GM18507 (cell line): ENCODE measurements around the gene MEPCE.

ENCODE experiments used
- DNase-seq: peaks from one replicate; pipeline ENCODE4 v3.0.0; 2011; ENCODE audit warnings: low read depth; ENCODE audit not compliant: insufficient read length; ENCODE audit errors: extremely low spot score
- FAIRE-seq: peaks from 2 replicates; lab custom pipeline; 2011; peaks lifted over from hg19 to GRCh38; lab: Jason Lieb, UNC

MEPCE gene

DNA sequence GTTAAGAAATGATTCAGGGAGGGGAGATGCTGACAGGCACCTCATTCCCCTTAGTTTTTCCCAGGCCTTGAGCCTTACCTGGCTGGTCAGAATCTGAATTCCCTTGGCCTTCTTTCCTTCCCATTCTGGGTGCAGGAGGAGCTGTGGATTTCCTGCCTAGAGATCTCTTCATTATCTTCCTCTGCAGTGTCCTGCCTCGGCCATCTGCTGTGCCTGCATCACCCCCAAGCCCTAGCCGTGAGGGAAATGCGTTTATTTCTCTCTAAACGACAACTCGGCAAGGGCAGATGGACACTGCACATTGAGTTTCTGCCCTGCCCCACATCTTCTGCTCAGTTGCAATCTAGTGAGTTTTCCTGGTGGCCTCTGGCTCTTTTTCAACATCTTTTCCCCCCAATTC is 27.8 kb upstream of the MEPCE start:
- no peak for FAIRE-seq

DNA sequence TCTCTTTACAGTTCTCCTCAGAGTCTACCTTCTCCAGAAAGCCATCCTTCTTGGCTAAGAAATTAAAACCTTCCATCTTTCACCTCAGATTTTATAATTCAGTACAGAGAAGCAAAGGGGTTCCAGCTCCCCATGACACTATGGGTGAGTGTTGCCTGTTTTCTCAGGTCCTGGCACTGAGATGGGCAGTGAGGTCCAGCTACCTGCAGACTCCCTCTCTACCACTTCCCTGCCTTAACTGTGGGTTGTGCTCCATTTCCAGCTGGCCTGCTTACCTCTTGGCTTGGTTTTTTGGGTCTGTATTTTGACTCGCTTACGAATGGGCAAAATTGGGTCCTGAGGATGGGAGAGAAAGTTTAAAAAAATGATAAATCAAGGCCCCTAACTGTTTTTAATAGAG is 27.4 kb upstream of the MEPCE start:
- DNase-seq (no peak), FAIRE-seq (no peak)

More for the DNA sequence above, 27.8 kb upstream of the MEPCE start:
- DNase-seq: no peak

DNA sequence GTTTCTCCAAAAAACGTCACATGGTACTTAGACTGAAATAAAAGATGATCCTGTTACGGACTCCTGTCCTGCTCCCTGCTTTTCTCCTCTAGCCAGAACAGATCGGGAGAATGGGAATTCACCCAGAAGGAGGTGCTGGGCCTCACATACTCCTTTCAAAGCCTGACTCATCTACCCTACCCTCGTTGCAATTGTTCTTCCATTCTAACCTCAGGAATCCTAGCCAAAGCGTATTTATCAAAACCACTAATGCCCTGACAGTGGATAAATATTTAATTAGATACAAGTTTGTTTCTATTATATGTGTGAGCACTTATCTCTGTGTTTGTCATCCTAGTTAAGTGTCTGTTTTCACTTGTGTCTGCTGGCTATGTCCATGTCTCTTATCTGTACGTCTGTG is 22.9 kb upstream of the MEPCE start:
- DNase-seq (no peak), FAIRE-seq (no peak)

DNA sequence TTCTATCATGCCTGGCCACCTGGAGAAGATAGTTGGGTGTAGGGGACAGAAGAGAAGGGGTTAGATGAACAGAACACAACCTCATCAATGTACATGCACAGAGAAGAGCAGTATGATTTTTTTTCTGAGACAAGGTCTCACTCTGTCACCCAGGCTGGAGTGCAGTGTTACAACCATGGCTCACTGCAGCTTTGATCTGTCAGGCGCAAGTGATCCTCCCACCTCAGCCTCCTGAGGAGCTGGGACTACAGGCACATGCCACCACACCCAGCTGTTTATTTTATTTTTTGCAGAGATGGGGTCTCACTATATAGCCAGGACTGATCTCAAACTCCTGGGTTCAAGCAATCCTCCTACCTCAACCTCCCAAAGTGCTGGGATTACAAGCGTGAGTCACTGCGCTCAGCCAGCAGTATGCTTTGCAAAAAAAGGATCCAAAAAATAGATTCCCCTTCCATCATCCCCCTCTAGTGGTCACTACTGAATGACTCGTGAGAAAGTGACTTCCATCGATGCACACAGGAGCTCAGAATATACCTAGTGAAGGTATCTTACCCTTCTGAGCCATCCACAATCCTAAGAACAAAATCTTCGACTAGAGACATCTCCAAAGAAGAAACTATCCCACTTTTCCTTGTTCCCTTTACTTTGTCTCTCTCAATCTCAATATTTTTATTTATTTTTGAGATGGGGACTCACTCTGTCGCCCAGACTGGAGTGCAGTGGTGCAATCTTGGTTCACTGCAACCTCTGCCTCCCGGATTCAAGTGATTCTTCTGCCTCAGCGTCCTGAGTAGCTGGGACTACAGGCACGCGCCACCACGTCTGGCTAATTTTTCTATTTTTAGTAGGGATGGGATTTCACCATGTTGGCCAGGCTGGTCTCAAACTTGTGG is 22.1 kb upstream of the MEPCE start:
- peak; percentile 56 for DNase-seq
- peak; percentile 78 for FAIRE-seq

DNA sequence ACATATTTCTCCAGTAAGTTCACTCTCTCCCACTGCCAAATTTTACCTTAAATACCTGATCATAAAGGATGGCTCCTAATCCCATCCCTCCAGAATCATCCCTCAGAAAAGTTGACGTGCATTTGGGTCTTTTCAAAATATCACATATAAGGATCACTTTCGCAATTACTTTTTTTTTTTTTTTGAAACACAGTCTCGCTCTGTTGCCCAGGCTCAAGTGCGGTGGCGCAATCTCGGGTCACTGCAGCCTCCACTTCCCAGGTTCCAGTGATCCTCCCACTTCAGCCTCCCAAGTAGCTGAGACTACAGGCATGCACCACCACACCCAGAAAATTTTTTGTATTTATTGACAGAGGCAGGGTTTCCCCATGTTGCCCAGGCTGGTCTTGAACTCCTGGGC is 18.5 kb upstream of the MEPCE start:
- FAIRE-seq: no peak

DNA sequence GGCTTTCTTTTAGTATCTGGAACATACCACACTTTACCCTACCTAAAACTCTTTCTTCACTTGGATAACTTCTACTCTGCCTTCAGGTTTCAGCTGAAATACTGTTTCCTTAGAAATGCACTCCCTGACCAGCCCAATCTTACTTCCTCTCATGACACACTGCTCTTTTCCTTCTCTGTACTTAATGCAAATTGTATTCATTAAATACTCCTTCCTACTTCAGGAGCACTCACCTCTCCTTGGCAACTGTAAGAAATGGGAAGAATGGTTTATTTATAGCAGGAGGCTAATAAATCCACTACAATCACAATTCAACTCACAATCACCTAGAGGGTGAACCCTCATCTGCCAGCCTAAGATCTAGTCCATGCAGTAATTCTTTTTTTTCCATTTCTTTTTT is 16.3 kb upstream of the MEPCE start:
- peak; percentile 39 for FAIRE-seq
- no peak for DNase-seq

More for the DNA sequence above, 18.5 kb upstream of the MEPCE start:
- DNase-seq: no peak

DNA sequence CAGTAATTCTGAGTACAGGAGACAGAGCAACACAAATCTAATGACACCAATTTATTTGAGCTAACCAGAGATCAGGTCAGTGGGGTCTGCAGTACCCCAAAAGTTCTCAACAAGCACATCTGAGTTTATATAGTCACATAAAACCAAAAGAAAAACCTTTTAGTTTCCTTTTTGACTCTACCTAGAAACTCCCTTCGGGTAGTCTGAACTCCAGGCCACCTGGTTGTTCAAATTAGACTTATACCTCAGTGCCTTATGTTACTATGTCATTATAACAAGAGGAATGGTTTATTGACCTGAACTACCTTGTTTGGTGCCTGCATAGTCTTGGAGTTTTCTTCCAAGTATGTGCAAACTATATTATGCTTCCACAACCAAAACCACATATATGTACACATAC is 15.7 kb upstream of the MEPCE start:
- FAIRE-seq: peak; percentile 45

DNA sequence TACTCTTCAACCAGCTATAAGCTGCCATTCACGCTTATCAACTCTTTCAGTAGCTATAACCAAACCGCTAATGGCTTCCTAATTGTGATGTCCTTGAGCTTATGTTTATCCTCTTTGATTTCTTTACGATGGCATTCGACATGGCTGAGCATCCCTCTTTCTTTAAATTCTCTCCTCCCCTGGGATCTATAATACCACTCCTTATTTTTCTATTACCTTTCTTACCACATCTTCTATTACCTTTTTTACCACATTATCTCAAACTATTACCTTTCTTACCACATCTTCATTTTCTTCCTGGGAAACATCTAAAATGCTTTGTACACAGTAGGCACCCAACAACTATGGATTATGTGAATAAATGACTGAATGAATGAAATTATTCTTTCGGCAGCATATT is 14.2 kb upstream of the MEPCE start:
- FAIRE-seq: no peak
- DNase-seq: no peak

More for the DNA sequence above, 15.7 kb upstream of the MEPCE start:
- DNase-seq: no peak

DNA sequence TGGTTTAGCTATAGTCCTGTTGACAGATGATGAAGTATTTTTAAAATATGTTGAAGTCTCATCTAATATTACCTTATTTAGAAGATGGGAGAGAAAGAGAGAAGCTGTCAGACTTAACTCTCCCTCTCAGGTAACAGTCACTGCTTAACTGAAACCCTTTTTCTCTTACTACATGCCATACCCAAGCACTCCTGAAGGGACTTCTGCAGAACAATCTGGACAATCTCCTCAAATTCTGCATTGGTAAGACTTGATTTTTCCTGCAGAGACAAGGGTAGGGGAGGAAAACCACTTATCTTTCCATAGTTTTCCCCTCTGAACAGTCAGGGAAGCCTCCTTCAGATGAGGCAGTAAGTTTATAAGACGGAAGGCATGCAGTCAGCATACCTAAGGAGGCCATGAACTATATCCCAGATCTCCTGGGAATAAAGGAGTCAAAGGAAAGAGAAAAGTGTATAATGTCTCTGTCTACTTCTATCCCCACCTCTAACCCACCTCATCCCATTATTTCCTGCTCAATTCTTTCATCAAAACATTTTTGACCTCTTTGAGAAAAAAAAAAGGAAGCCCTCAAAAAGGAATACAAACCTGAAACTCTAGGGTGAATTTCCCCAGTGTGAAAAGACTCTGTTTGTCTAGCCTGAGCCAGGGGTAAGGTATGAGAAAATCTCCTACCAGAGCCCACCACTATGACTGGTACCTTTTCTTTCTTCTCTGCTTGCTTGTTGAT is 10.5 kb upstream of the MEPCE start:
- no peak for DNase-seq
- FAIRE-seq: no peak

DNA sequence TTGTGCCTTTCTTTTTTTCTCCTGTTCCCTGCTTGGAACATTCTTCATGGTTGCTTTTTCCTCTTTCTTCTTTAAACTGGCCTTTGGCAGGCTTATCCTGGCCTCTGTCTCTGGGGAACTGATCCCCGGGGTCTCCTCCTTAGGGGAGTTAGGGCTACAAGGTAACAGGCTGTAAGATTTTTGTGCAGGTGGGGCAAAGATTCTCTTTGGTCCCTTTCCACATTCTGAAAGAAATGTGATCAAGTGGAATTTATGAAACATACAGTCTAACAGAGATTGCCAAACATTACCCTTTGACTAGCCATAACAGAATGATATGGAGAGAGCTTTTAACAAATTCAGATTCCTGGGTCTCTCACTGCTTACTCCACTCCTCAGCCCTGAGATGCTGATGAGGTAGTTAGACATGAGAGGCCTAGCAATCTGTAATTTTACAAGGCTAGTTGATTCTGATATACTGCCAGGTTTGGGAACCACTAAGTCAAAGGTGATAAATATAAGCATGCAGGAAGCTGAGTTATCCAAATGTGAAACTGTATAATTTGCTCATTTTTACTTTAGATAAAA is 9.9 kb upstream of the MEPCE start:
- DNase-seq (no peak), FAIRE-seq (no peak)

DNA sequence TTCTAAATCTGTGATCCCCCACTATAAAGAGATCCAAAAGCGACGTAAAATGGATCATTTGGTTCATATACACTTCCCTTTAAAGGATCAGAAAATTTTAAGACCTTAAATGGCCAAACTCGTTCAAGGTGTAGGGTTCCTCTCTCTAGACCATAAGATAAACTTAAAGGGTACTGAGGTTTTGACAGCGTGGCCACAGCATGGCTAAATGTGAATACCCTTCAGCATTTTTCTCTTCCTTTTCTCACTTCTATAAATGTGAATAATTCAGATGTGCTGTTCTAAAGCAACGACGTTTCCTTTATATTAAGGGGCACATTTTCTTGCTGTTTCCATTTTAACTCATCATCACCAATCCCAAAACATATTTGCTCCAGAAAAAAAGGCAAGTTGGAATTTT is 6.3 kb upstream of the MEPCE start:
- no peak for DNase-seq
- no peak for FAIRE-seq

DNA sequence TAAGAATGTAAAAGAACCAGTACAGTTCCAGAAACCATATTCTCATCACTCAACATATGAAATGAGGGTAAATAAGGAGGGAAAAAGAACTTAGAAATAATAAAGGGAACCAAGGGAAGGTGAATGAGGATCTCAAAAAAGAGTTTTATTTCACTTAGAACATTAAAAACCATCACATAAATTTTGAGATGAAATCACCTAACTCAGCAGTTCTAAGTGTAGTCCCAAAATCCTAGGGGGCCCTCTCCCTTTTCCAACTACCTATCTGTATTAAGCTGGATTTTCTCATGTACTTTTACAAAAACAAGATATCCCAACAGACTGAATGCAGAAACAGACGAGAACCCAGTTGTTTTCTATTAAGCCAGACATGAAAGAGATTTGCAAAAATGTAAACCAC is 4.3 kb upstream of the MEPCE start:
- no peak for FAIRE-seq
- no peak for DNase-seq

DNA sequence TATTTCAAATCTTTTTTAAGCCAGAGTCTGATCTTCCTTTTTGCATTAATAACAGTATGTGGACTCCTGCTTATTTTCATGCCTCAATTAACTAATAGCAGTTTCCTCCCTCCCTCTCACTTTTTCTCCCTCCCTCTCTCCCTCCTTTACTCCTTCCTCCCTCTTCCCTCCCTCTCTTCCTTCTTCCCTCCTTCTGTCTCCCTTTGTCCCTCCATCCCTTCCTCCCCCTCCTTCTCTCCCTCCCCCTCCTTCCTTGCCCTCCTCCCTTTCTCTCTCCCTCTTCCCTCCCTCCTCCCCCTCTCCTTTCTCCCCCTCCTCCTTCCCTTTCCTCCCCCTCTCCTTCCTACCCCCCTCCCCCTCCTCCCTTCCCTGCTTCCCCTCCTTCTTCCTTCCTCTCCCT is 3.1 kb upstream of the MEPCE start:
- DNase-seq: no peak
- no peak for FAIRE-seq

DNA sequence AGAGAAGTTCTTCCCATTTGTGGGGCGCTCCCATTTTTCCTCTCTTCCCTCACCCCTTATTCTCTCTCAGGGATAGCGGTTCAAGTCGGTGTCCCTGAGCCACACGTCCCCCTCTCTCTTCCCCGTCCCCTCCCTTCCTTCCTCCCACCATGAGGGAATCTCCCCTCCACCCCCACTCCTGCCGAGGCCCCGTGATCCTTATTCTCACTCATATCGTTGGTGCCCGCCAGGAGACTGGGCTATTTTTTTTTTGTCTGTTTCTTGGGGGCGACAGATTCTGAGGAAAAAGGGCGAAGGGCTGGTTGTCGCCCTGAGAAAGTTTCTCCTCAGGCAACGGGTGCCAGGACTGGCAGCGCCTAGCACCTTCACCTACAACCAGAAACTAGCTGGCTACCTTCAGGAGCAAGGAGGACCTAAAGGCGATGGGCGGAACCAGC is 1.9 kb upstream of the MEPCE start:
- DNase-seq: no peak
- no peak for FAIRE-seq

DNA sequence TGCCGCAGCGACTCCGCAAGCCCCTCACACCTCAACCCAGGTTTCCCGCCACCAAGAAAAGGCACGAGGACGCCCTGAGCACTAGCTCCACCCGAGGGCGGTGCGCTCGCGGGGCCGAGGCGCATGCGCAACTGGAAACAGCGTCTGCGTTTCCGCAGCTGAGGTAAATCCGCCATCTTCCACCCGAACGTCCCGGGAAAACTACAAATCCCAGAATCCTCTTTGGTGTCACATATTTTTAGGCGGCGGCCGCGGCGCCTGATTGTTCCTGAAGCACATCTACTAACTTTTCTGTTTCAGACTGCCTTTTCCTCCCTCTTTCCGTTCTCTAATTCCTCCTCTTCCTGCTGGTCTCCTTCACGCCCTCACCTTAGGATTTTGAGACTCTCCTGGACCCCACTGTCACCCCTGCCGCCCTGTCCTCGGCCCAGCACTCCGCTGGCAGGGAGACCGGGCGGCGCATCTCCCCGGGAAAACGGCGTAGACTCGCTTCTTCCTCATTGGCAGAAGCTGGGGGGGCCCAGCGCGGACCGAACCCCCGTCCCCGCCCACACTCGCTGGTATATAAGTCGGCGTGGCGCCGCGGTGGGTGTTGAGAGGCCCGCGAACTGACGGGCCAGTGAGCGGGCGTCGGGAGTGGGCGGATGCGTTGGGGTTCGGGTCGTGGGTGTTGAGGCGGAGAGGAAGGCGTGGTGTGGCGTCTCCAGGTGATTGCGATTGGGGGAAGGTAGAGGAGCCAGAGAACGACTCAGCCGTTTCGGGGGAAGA is 1.2 kb upstream of the MEPCE start, which contains the start of gene ZCWPW1:
ZCWPW1 (minus strand) TSS at position 505 of the 768 bp plus-strand sequence. CDS start 8,054 bp downstream, outside the sequence.
- DNase-seq: peak; percentile 81
- no peak for FAIRE-seq

DNA sequence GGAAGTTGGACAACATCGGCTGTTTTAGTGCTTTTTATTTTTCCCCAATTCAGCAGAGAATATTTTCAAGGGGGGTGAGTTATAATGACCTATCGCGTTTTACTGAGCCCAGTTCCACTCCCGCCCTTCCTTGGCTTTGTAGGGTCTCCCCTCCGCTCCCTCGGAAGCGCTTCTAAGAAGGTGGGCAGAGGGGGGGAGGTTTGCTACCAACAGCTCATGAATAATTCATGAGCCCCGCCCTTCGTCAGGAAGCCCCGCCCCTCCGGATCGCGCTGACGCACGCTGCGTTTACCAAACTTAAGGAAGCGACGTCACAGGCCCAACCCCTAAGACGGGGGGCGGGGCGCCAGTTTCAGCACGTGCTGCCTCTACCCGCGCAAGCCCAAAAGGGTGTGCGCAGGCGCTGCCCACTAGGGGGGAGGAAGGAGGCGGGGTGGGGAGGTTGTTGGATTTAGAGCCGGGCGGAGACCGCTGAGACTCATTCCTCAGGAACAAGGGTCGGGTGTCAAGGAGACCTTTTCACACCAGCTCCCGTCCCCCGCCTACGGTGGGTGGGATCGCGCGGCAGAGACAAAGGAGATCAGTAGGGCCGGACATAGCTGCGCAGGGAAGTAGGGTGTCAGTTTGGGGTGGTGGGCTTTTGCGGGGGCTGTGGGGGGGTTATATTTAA is 529 bp upstream of the MEPCE start:
- DNase-seq (peak; percentile 84), FAIRE-seq (peak; percentile 99)

DNA sequence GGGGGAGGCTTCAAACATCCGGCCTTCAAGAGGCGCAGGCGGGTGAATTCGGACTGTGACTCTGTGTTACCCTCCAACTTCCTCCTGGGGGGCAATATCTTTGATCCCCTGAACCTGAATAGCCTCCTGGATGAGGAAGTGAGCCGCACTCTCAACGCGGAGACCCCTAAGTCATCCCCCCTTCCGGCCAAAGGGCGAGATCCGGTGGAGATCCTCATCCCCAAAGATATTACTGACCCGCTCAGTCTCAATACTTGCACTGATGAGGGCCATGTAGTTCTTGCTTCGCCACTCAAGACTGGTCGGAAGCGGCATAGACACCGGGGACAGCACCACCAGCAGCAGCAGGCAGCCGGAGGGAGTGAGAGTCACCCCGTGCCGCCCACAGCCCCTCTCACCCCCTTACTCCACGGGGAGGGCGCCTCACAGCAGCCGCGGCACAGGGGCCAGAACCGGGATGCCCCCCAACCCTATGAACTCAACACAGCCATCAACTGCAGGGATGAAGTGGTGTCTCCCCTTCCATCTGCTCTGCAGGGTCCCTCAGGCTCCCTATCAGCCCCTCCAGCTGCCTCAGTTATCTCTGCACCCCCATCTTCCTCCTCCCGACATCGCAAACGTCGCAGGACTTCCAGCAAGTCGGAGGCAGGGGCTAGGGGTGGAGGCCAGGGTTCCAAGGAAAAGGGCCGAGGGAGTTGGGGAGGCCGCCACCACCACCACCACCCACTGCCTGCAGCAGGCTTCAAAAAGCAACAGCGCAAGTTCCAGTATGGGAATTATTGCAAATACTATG is 1.1 kb downstream of the MEPCE start:
- no peak for FAIRE-seq
- DNase-seq: no peak

DNA sequence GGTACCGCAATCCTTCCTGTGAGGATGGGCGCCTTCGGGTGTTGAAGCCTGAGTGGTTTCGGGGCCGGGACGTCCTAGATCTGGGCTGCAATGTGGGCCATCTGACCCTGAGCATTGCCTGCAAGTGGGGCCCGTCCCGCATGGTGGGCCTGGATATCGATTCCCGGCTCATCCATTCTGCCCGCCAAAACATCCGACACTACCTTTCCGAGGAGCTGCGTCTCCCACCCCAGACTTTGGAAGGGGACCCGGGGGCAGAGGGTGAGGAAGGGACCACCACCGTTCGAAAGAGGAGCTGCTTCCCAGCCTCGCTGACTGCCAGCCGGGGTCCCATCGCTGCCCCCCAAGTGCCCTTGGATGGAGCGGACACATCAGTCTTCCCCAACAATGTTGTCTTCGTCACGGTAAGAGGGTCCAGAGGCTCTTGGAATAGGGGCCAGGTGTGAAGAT is 1.7 kb downstream of the MEPCE start:
- FAIRE-seq (no peak), DNase-seq (no peak)
